GM12864 (cell line): ENCODE measurements around the gene IQCK.

Experiments used
- DNase-seq: peaks from one replicate; pipeline ENCODE4 v3.0.0-alpha.2; 2011; ENCODE audit warnings: low read depth
- H3K4me3 ChIP-seq: 2 replicates; pipeline ENCODE4 v1.5.1; 2011; ENCODE audit warnings: mild to moderate bottlenecking, low read depth, low read length, control low read depth
- TF ChIP-seq, protein P1 (sequence below): IDR thresholded peaks from 2 replicates; pipeline ENCODE4 v1.5.1; 2011; ENCODE audit warnings: low read depth, mild to moderate bottlenecking, moderate library complexity, low read length, control low read depth, inconsistent platforms; ENCODE audit errors: missing control alignments

Gene IQCK

GRCh38 chr16:19681637-19682036 is 36.4 kb upstream of the IQCK start:
- TF ChIP-seq, protein P1, sequence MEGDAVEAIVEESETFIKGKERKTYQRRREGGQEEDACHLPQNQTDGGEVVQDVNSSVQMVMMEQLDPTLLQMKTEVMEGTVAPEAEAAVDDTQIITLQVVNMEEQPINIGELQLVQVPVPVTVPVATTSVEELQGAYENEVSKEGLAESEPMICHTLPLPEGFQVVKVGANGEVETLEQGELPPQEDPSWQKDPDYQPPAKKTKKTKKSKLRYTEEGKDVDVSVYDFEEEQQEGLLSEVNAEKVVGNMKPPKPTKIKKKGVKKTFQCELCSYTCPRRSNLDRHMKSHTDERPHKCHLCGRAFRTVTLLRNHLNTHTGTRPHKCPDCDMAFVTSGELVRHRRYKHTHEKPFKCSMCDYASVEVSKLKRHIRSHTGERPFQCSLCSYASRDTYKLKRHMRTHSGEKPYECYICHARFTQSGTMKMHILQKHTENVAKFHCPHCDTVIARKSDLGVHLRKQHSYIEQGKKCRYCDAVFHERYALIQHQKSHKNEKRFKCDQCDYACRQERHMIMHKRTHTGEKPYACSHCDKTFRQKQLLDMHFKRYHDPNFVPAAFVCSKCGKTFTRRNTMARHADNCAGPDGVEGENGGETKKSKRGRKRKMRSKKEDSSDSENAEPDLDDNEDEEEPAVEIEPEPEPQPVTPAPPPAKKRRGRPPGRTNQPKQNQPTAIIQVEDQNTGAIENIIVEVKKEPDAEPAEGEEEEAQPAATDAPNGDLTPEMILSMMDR, result no peak
- no peak for DNase-seq
- no peak overlapping the region for H3K4me3 ChIP-seq

GRCh38 chr16:19683453-19684236 is 34.4 kb upstream of the IQCK start:
- TF ChIP-seq, protein P1, result no peak
- DNase-seq, result no peak

GRCh38 chr16:19685176-19685575 is 32.9 kb upstream of the IQCK start:
- no peak for DNase-seq
- TF ChIP-seq, protein P1, result no peak
- no peak overlapping the region for H3K4me3 ChIP-seq

More at GRCh38 chr16:19683453-19684236, 34.4 kb upstream of the IQCK start:
- no peak overlapping the region for H3K4me3 ChIP-seq

- TF ChIP-seq, protein P1, result no peak
- no peak overlapping the region for H3K4me3 ChIP-seq
- no peak for DNase-seq
Measured at GRCh38 chr16:19687279-19687678, 30.8 kb upstream of the IQCK start.

DNA sequence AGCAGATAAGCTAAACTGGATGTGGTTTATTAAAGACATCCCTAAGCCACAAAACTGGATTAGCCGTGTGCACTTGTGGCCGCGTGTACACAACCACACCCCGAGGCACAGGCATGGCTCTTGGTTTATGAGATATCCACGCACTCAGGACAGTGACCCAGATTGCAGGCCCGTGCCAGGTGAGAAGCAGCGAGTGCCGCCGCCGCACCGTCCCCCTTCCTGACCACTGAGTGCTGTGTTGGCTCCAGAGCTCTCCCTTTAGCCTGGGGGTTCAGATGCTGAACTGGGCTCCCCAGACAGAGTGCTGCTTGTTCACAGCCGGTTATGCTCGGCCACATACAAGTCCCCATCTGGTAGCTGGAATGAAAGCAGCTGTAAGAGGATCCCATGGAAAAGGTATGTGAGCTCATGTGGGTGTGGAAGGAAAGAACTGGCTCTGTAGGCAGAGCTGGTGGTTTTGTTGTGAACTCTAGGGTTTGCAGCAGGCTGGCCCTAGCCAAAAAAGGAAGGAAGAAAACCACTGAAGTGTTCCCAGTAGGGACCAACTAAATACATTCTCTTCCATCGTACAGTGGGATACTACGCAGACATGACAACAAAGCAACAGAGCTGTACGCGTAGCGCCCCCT is 29.6 kb upstream of the IQCK start:
- no peak for DNase-seq
- TF ChIP-seq, protein P1, result no peak
- H3K4me3 ChIP-seq, result no peak overlapping the region

DNA sequence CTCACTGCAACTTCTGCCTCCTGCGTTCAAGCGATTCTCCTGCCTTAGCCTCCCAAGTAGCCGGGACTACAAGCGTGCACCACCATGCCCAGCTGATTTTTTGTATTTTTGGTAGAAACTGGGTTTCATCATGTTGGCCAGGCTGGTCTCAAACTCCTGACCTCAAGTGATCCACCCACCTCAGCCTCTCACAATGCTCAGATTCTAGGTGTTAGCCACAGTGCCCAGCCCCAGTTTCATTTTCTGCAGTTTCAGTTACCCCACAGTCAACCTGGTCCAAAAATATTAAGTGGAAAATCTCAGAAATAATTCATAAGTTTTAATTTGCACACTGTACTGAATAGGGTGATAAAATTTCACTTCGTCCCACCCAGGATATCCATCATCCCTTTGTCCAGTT is 28.7 kb upstream of the IQCK start:
- TF ChIP-seq, protein P1, result no peak
- DNase-seq, result no peak
- no peak overlapping the region for H3K4me3 ChIP-seq
